ENCODE results near the gene ZFAND3. TPM values are rescaled to one million over a fixed set of nuclear protein-coding genes. Genes with fewer than 3 reads are reported as not detected.

Gene ZFAND3
- total RNA-seq, 6 donors from 2014 or later = 26.2 to 66.4 (median 55.5) TPM

GRCh38 chr6:38169221-38169976 lies 349.9 kb downstream of the ZFAND3 start:
- H3K36me3 ChIP-seq = peaks cover 0 to 9% (median under 1%) of the 10 kb centered on the region in 4 donors
- TF ChIP-seq CTCF (IDR thresholded peaks at IDR 0.05) (no peak), POLR2AphosphoS5 (IDR thresholded peaks at IDR 0.05) (no peak), POLR2A (IDR thresholded peaks at IDR 0.05) (no peak), EP300 (IDR thresholded peaks at IDR 0.05) (no peak)
- no peak overlapping the region for H3K27ac ChIP-seq
- no peak overlapping the region for H3K4me3 ChIP-seq
- no peaks in the 10 kb centered on the region for H3K27me3 ChIP-seq
- no peaks in the 10 kb centered on the region for H3K4me1 ChIP-seq
- 90 to 94% methylated on average over 13 to 16 of the region's 20 CpGs for WGBS, 2 donors
- DNase-seq (peak in 1 of 2 donors; percentile 69), ATAC-seq (ENCODE audit: low FRiP score in 2 of 2) (no peak)
- H3K9me3 ChIP-seq = no peaks in the 10 kb centered on the region

DNA sequence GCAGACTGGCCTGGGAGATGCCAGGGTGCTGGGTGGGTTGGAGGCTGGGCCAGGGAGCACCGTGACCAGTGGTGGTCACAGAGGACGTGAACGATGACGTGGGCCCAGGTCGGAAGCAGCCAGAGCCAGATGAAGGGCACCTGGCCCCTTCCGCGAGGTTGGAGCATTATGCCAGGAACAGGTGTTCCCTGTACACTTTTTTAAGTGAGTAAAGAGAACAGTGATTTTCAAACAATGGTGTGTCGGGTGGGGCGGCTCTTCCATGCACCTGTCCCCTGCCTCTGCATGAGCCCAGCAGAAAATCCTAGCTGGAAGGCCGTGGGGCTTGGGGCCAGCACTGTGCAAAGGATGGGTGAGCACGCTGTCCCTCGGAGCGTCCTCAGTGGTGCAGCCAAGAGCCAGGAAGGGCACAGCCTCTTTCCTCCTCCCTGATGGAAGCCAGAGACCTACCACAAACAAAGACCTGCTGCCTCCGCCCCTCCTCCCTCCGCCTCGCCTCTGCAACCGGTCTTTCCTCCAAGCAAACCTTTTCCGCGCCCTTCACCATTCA lies 350.5 kb downstream of the ZFAND3 start:
- TF ChIP-seq CTCF (IDR thresholded peaks at IDR 0.05) (no peak), POLR2A (IDR thresholded peaks at IDR 0.05) (no peak), POLR2AphosphoS5 (IDR thresholded peaks at IDR 0.05) (no peak), EP300 (IDR thresholded peaks at IDR 0.05) (no peak)
- ATAC-seq (ENCODE audit: low FRiP score in 2 of 2) (no peak), DNase-seq (no peak)
- Histone ChIP-seq H3K27me3 (no peaks in the 10 kb centered on the region), H3K4me3 (no peak overlapping the region), H3K9me3 (no peaks in the 10 kb centered on the region), H3K4me1 (no peaks in the 10 kb centered on the region), H3K36me3 (peaks cover 0 to 15% (median 3%) of the 10 kb centered on the region in 4 donors), H3K27ac (no peak overlapping the region)
- 85 to 90% methylated on average over 18 to 19 of the region's 19 CpGs for WGBS, 2 donors

- no peak overlapping the region for H3K4me3 ChIP-seq
- ATAC-seq (ENCODE audit: low FRiP score in 2 of 2) (no peak), DNase-seq (no peak)
- H3K9me3 ChIP-seq = no peaks in the 10 kb centered on the region
- peaks cover 0 to 21% (median 4%) of the 10 kb centered on the region in 4 donors for H3K36me3 ChIP-seq
- no peak overlapping the region for H3K27ac ChIP-seq
- WGBS, 2 donors = 84 to 86% methylated on average over 14 of the region's 14 CpGs
- no peaks in the 10 kb centered on the region for H3K27me3 ChIP-seq
- TF ChIP-seq EP300 (IDR thresholded peaks at IDR 0.05) (no peak), POLR2AphosphoS5 (IDR thresholded peaks at IDR 0.05) (no peak), CTCF (IDR thresholded peaks at IDR 0.05) (no peak), POLR2A (IDR thresholded peaks at IDR 0.05) (no peak)
- H3K4me1 ChIP-seq = no peaks in the 10 kb centered on the region
Observed at GRCh38 chr6:38170666-38171355, 351.3 kb downstream of the ZFAND3 start.

GRCh38 chr6:38171997-38172738 lies 352.6 kb downstream of the ZFAND3 start:
- no peaks in the 10 kb centered on the region for H3K9me3 ChIP-seq
- 85 to 89% methylated on average over 10 to 13 of the region's 13 CpGs for WGBS, 2 donors
- ATAC-seq (ENCODE audit: low FRiP score in 2 of 2) (no peak), DNase-seq (no peak)
- H3K4me1 ChIP-seq = no peaks in the 10 kb centered on the region
- peaks cover 0 to 23% (median 4%) of the 10 kb centered on the region in 4 donors for H3K36me3 ChIP-seq
- H3K27ac ChIP-seq = no peak overlapping the region
- TF ChIP-seq CTCF (IDR thresholded peaks at IDR 0.05) = no peak
- TF ChIP-seq POLR2A (IDR thresholded peaks at IDR 0.05) = no peak
- TF ChIP-seq POLR2AphosphoS5 (IDR thresholded peaks at IDR 0.05) = no peak
- no peak for TF ChIP-seq EP300 (IDR thresholded peaks at IDR 0.05)
- no peaks in the 10 kb centered on the region for H3K27me3 ChIP-seq
- H3K4me3 ChIP-seq = no peak overlapping the region

Measured in upper lobe of left lung (tissue), 6 donors.